ENCODE results near the gene GCAT. TPM values are rescaled to one million over a fixed set of nuclear protein-coding genes. Genes with fewer than 3 reads are reported as not detected.
A peak's percentile ranks its signal among the peaks of the same experiment; 100 is the strongest.

The GCAT gene
- total and polyA plus RNA-seq, 10 of the 15 experiments (the other 5 are each of a cell fraction or from before 2014, with no cell fraction given): 0.95 to 34.3 (median 15.3) TPM

- intact Hi-C loops (cut with micrococcal nuclease; ENCODE audit: unreplicated experiment): no loop called here
- no TSS peak for BruUV-seq (replicated peaks)
- SMC1A ChIA-PET (ENCODE audit: uncharacterized antibody, unreplicated experiment): no interaction called here
These were observed 17.2 kb downstream of the GCAT start for GRCh38 chr22:37824674-37825641.

More at GRCh38 chr22:37824674-37825641, 17.2 kb downstream of the GCAT start:
- ChIA-PET CTCF (no interaction called here), POLR2A (interaction anchor here (0.6 to 0.7 kb wide), 2 partner anchors 10 to 867 kb away, joined by 4 to 7 read pairs; no protein-coding TSS in a partner anchor), RAD21 (ENCODE audit: unreplicated experiment) (no interaction called here)
- 17% methylated on average over 114 of the region's 135 CpGs for WGBS (ENCODE audit: insufficient coverage, insufficient replicate concordance, low lambda C conversion rate, missing lambda C conversion rate)
- TF ChIP-seq NKRF (conservative IDR thresholded peaks at IDR 0.05): no peak
- TF ChIP-seq, protein P1, sequence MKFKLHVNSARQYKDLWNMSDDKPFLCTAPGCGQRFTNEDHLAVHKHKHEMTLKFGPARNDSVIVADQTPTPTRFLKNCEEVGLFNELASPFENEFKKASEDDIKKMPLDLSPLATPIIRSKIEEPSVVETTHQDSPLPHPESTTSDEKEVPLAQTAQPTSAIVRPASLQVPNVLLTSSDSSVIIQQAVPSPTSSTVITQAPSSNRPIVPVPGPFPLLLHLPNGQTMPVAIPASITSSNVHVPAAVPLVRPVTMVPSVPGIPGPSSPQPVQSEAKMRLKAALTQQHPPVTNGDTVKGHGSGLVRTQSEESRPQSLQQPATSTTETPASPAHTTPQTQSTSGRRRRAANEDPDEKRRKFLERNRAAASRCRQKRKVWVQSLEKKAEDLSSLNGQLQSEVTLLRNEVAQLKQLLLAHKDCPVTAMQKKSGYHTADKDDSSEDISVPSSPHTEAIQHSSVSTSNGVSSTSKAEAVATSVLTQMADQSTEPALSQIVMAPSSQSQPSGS (IDR thresholded peaks at IDR 0.05; ENCODE audit: low read length): no peak
- no peak for TF ChIP-seq KLF5 (IDR thresholded peaks at IDR 0.05; ENCODE audit: partially characterized antibody)
- peak; percentile 99 for TF ChIP-seq HDAC6 (IDR thresholded peaks at IDR 0.05; ENCODE audit: unreplicated experiment)
- no peak for TF ChIP-seq NR2C1 (IDR thresholded peaks at IDR 0.05)
- TF ChIP-seq DPF2 (IDR thresholded peaks at IDR 0.05): no peak
- Histone ChIP-seq H3K4me2 (ENCODE audit: control insufficient read depth, insufficient read depth) (no peak overlapping the region), H3K36me3 (ENCODE audit: control insufficient read depth in 2 of 2, insufficient read depth in 2 of 2, low read length in 1 of 2) (peaks cover 0 to 2% of the 10 kb centered on the region in 2 experiments; a peak in 3 of 4 replicates), H4K20me1 (ENCODE audit: control insufficient read depth, insufficient read depth) (no peaks in the 10 kb centered on the region), H3K4me1 (ENCODE audit: control insufficient read depth, insufficient read depth, low read length) (no peaks in the 10 kb centered on the region), H3K27ac (ENCODE audit: control insufficient read depth, insufficient read depth) (no peak overlapping the region), H3K9ac (ENCODE audit: control insufficient read depth, insufficient read depth, low read length) (no peak overlapping the region), H3K27me3 (replicated peaks in 1 of 2; ENCODE audit: control insufficient read depth in 2 of 2, insufficient read depth in 2 of 2, low read length in 1 of 2) (no peaks in the 10 kb centered on the region), H3K4me3 (no peak overlapping the region), H3K9me3 (replicated peaks; ENCODE audit: control insufficient read depth, insufficient read depth, low read length) (no peaks in the 10 kb centered on the region), H2AFZ (ENCODE audit: control insufficient read depth, low read depth, low read length) (no peak overlapping the region), H3K79me2 (ENCODE audit: control insufficient read depth, insufficient read depth, low read length) (no peaks in the 10 kb centered on the region)
- DNase-seq (ENCODE audit: low read depth, low spot score) (no peak), ATAC-seq (no peak), FAIRE-seq (no peak)
- in situ Hi-C loops (cut with MboI): no loop called here

Measured in GM12878 (cell line).